HCT116 (cell line): ENCODE data around the gene NFS1. TPM values are rescaled to one million over a fixed set of nuclear protein-coding genes. Genes with fewer than 3 reads are reported as not detected.

Experiments used
- ATAC-seq: fragments of 200-7000 bp; cut with Tn5 transposase; 2 replicates; pipeline ENCODE4 v1.9.1; 2020; ENCODE audit warnings: mild to moderate bottlenecking, moderate library complexity
- BruUV-seq: library from RNA; stranded (reverse); fragments of 400-500 nt; replicated peaks from 2 replicates; lab custom pipeline; 2021; lab: Mats Ljungman, UMichigan
- CTCF ChIA-PET: fragments of 300-600 bp; sonication (Branson Sonifier 250); formaldehyde crosslinking; loops from one replicate; lab custom pipeline; 2021; ENCODE audit warnings: antibody characterized with exemption; lab: Charles Lee
- POLR2A ChIA-PET: fragments of 300-600, 350-600 bp; sonication (Branson Sonifier 250); formaldehyde crosslinking; loops from one replicate; lab custom pipeline; 2021; ENCODE audit warnings: antibody characterized with exemption; lab: Charles Lee
- RAD21 ChIA-PET, 2 experiments: fragments of 300-600 bp; sonication (Branson Sonifier 250); formaldehyde crosslinking; loops; one replicate each; lab custom pipeline; 2023; ENCODE audit warnings: low total read pairs in 2 of 2; ENCODE audit not compliant: uncharacterized antibody in 2 of 2, unreplicated experiment in 2 of 2, low non-redundant PET in 1 of 2; lab: Charles Lee
- DNase-seq: peaks from one replicate; pipeline ENCODE4 v3.0.0-alpha.2; 2010; ENCODE audit warnings: low read depth, low spot score
- H2AFZ ChIP-seq: fragments of 200-600 bp; shearing (Covaris generic), sonication (generic); 2 replicates; pipeline ENCODE4 v1.6.1; 2017; ENCODE audit warnings: low read depth, mixed run types, mixed read lengths, antibody characterized with exemption, low read length; ENCODE audit not compliant: poor library complexity, severe bottlenecking
- H3K27ac ChIP-seq: 2 replicates; pipeline ENCODE4 v1.5.1; 2012; ENCODE audit warnings: low read depth, low read length
- H3K27me3 ChIP-seq: fragments of 200-600 bp; sonication (generic); 2 replicates; pipeline ENCODE4 v1.6.1; 2016; ENCODE audit warnings: mixed run types, low read length, mixed read lengths; ENCODE audit not compliant: insufficient read depth
- H3K36me3 ChIP-seq, 2 experiments: fragments of 200-500 bp in 1 of 2; fragments of 200-600 bp in 1 of 2; sonication (Bioruptor generic) in 1 of 2; sonication (generic) in 1 of 2; 2 replicates each; pipeline versions ENCODE4 v1.5.1 to v1.6.1; 2014 to 2016; ENCODE audit warnings: low read length in 2 of 2, inconsistent platforms in 1 of 2, mixed read lengths in 1 of 2, mixed run types in 1 of 2; ENCODE audit not compliant: insufficient read depth in 2 of 2, control insufficient read depth in 1 of 2
- H3K4me1 ChIP-seq, 2 experiments: fragments of 200-600 bp in 1 of 2; sonication (generic) in 1 of 2; 2 replicates each; pipeline versions ENCODE4 v1.5.1 to v1.6.1; 2012 to 2017; ENCODE audit warnings: low read length in 2 of 2, inconsistent platforms in 1 of 2, mild to moderate bottlenecking in 1 of 2, mixed read lengths in 1 of 2, mixed run types in 1 of 2, moderate library complexity in 1 of 2; ENCODE audit not compliant: insufficient read depth in 2 of 2, control insufficient read depth in 1 of 2
- H3K4me2 ChIP-seq: fragments of 200-600 bp; sonication (generic); 2 replicates; pipeline ENCODE4 v1.6.1; 2017; ENCODE audit warnings: mixed run types, low read length, mixed read lengths
- H3K4me3 ChIP-seq, 2 experiments: fragments of 200-600 bp in 1 of 2; sonication (generic) in 1 of 2; replicated peaks in 1 of 2; 2 replicates each; pipeline ENCODE4 v1.5.1; 2011 to 2016; ENCODE audit warnings: low read length in 2 of 2, control low read depth in 1 of 2, low read depth in 1 of 2, mild to moderate bottlenecking in 1 of 2, mixed read lengths in 1 of 2, mixed run types in 1 of 2
- H3K79me2 ChIP-seq: fragments of 200-600 bp; sonication (generic); 2 replicates; pipeline ENCODE4 v1.6.1; 2017; ENCODE audit warnings: mild to moderate bottlenecking, mixed run types, low read length, moderate library complexity, mixed read lengths; ENCODE audit not compliant: insufficient read depth
- H3K9ac ChIP-seq: fragments of 200-600 bp; sonication (generic); 2 replicates; pipeline ENCODE4 v1.6.1; 2016; ENCODE audit warnings: low read length, mixed read lengths
- H3K9me2 ChIP-seq: fragments of 200-600 bp; sonication (generic), shearing (Covaris generic); 2 replicates; pipeline ENCODE4 v1.6.1; 2017; ENCODE audit warnings: mixed run types, mild to moderate bottlenecking, moderate library complexity; ENCODE audit not compliant: insufficient read depth
- H3K9me3 ChIP-seq, 2 experiments: fragments of 200-500 bp in 1 of 2; fragments of 200-600 bp in 1 of 2; sonication (Bioruptor generic) in 1 of 2; sonication (generic) in 1 of 2; 2 replicates each; pipeline ENCODE4 v1.6.1; 2014 to 2017; ENCODE audit warnings: low read length in 2 of 2, mixed read lengths in 2 of 2, inconsistent platforms in 1 of 2, low read depth in 1 of 2, mild to moderate bottlenecking in 1 of 2, mixed run types in 1 of 2, moderate library complexity in 1 of 2; ENCODE audit not compliant: control insufficient read depth in 1 of 2, insufficient read depth in 1 of 2
- H4K20me1 ChIP-seq: fragments of 200-600 bp; sonication (generic), shearing (Covaris generic); 2 replicates; pipeline ENCODE4 v1.6.1; 2017; ENCODE audit warnings: mixed run types, mild to moderate bottlenecking, moderate library complexity; ENCODE audit not compliant: insufficient read depth
- CBX3 ChIP-seq: IDR thresholded peaks from 2 replicates; pipeline ENCODE4 v1.6.1; 2012; ENCODE audit warnings: low read depth
- CEBPB ChIP-seq: IDR thresholded peaks from 2 replicates; pipeline ENCODE4 v1.6.1; 2012; ENCODE audit warnings: low read depth
- EGR1 ChIP-seq: IDR thresholded peaks from 2 replicates; pipeline ENCODE4 v1.6.1; 2012; ENCODE audit warnings: low read depth
- EZH2 ChIP-seq: fragments of 200-600 bp; sonication (generic); IDR thresholded peaks from 2 replicates; pipeline ENCODE4 v1.6.1; 2017; ENCODE audit warnings: antibody characterized with exemption, mixed run types
- EZH2phosphoT487 ChIP-seq: fragments of 200-600 bp; IDR thresholded peaks from 2 replicates; pipeline ENCODE4 v1.6.1; 2018; ENCODE audit warnings: antibody characterized with exemption, borderline replicate concordance
- FOSL1 ChIP-seq: IDR thresholded peaks from 2 replicates; pipeline ENCODE4 v1.6.1; 2012; ENCODE audit warnings: low read depth
- POLR2A ChIP-seq: IDR thresholded peaks from 2 replicates; pipeline ENCODE4 v1.7.0; 2011; ENCODE audit warnings: borderline replicate concordance; ENCODE audit not compliant: insufficient read depth, insufficient read length; ENCODE audit errors: extremely low read depth
- TCF7L2 ChIP-seq: IDR thresholded peaks from 2 replicates; pipeline ENCODE4 v1.7.0; 2011; ENCODE audit warnings: borderline replicate concordance, inconsistent platforms; ENCODE audit not compliant: insufficient read depth, insufficient read length; ENCODE audit errors: extremely low read depth
- YY1 ChIP-seq: IDR thresholded peaks from 2 replicates; pipeline ENCODE4 v1.6.1; 2011; ENCODE audit warnings: low read length, low read depth, moderate library complexity, mild to moderate bottlenecking; ENCODE audit not compliant: insufficient replicate concordance; ENCODE audit errors: extremely low read depth
- intact Hi-C: fragments of 100-400 bp; cut with micrococcal nuclease; formaldehyde crosslinking; loops from 2 replicates; pipeline ENCODE4 v1.10.0; 2022
- total RNA-seq: library from RNA; stranded (reverse); gene quantifications from one replicate; pipeline ENCODE4 v1.2.1, GENCODE V29; 2021; ENCODE audit not compliant: unreplicated experiment
- TF ChIP-seq, protein P1 (sequence below): IDR thresholded peaks from 2 replicates; pipeline ENCODE4 v1.6.1; 2012; ENCODE audit warnings: low read depth
- TF ChIP-seq, protein P2 (sequence below), 3 experiments: fragments of 200-600 bp in 1 of 3; sonication (generic) in 1 of 3; IDR thresholded peaks in 2 of 3; conservative IDR thresholded peaks in 1 of 3; 2 replicates each; pipeline ENCODE4 v1.5.1; 2012 to 2017; ENCODE audit warnings: low read depth in 2 of 3, low read length in 2 of 3, antibody characterized with exemption in 1 of 3, borderline replicate concordance in 1 of 3, control low read depth in 1 of 3, mild to moderate bottlenecking in 1 of 3, mixed read lengths in 1 of 3, mixed run types in 1 of 3, moderate library complexity in 1 of 3; ENCODE audit not compliant: insufficient read depth in 1 of 3
- TF ChIP-seq, protein P3 (sequence below): IDR thresholded peaks from 2 replicates; pipeline ENCODE4 v1.6.1; 2011; ENCODE audit warnings: mild to moderate bottlenecking, low read length, moderate library complexity; ENCODE audit not compliant: insufficient replicate concordance; ENCODE audit errors: extremely low read depth
- TF ChIP-seq, protein P4 (sequence below): IDR thresholded peaks from 2 replicates; pipeline ENCODE4 v1.6.1; 2012

Gene NFS1
- total RNA-seq, 1 experiment from 2014 or later: 33.9 TPM

DNA sequence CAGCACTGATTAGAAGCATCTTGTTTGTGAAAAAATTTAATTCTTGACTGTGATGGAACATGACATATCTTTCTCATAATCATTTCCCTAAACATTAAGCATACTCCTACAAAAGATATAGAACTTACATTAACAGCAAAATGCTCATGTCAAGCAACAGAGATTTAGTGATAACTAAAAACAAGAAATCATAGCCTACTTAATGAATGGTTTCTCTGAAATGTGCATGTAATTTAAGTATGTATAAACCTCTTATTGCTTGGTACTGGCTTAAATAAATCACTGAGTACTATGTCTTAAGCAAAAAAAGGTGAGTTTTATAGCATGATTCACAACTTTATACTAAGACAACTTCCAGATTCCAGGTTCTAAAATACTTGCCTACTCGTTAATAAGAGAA is 9.3 kb upstream of the NFS1 start:
- Histone ChIP-seq H3K4me3 (no peak overlapping the region), H3K79me2 (peaks cover 93% of the 10 kb centered on the region), H3K9ac (no peak overlapping the region), H2AFZ (no peak overlapping the region), H3K9me3 (no peaks in the 10 kb centered on the region), H3K36me3 (peaks cover 78 to 88% of the 10 kb centered on the region in 2 experiments), H3K27me3 (no peaks in the 10 kb centered on the region), H3K9me2 (no peaks in the 10 kb centered on the region), H4K20me1 (peaks cover 65% of the 10 kb centered on the region), H3K27ac (no peak overlapping the region), H3K4me1 (no peaks in the 10 kb centered on the region), H3K4me2 (no peak overlapping the region)
- ATAC-seq: no peak
- RAD21 ChIA-PET: no interaction called here
- intact Hi-C loops: no loop called here
- BruUV-seq: no TSS peak
- CTCF ChIA-PET: interaction anchor here (1.5 kb wide), 1 partner anchor 239 kb away, joined by 3 read pairs; no protein-coding TSS in a partner anchor
- DNase-seq: no peak
- POLR2A ChIA-PET: no interaction called here
- TF ChIP-seq, protein P1, sequence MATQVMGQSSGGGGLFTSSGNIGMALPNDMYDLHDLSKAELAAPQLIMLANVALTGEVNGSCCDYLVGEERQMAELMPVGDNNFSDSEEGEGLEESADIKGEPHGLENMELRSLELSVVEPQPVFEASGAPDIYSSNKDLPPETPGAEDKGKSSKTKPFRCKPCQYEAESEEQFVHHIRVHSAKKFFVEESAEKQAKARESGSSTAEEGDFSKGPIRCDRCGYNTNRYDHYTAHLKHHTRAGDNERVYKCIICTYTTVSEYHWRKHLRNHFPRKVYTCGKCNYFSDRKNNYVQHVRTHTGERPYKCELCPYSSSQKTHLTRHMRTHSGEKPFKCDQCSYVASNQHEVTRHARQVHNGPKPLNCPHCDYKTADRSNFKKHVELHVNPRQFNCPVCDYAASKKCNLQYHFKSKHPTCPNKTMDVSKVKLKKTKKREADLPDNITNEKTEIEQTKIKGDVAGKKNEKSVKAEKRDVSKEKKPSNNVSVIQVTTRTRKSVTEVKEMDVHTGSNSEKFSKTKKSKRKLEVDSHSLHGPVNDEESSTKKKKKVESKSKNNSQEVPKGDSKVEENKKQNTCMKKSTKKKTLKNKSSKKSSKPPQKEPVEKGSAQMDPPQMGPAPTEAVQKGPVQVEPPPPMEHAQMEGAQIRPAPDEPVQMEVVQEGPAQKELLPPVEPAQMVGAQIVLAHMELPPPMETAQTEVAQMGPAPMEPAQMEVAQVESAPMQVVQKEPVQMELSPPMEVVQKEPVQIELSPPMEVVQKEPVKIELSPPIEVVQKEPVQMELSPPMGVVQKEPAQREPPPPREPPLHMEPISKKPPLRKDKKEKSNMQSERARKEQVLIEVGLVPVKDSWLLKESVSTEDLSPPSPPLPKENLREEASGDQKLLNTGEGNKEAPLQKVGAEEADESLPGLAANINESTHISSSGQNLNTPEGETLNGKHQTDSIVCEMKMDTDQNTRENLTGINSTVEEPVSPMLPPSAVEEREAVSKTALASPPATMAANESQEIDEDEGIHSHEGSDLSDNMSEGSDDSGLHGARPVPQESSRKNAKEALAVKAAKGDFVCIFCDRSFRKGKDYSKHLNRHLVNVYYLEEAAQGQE: no peak
- TF ChIP-seq POLR2A (no peak), EGR1 (no peak), CBX3 (no peak), EZH2phosphoT487 (no peak), CEBPB (no peak), FOSL1 (no peak), TCF7L2 (no peak), EZH2 (no peak), YY1 (no peak)
- TF ChIP-seq, protein P2, sequence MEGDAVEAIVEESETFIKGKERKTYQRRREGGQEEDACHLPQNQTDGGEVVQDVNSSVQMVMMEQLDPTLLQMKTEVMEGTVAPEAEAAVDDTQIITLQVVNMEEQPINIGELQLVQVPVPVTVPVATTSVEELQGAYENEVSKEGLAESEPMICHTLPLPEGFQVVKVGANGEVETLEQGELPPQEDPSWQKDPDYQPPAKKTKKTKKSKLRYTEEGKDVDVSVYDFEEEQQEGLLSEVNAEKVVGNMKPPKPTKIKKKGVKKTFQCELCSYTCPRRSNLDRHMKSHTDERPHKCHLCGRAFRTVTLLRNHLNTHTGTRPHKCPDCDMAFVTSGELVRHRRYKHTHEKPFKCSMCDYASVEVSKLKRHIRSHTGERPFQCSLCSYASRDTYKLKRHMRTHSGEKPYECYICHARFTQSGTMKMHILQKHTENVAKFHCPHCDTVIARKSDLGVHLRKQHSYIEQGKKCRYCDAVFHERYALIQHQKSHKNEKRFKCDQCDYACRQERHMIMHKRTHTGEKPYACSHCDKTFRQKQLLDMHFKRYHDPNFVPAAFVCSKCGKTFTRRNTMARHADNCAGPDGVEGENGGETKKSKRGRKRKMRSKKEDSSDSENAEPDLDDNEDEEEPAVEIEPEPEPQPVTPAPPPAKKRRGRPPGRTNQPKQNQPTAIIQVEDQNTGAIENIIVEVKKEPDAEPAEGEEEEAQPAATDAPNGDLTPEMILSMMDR (IDR thresholded peaks at IDR 0.05 in 2 of 3, conservative IDR thresholded peaks at IDR 0.05 in 1 of 3; ENCODE audit: borderline replicate concordance in 1 of 3, insufficient read depth in 1 of 3, low read depth in 2 of 3, low read length in 2 of 3): no peak
- TF ChIP-seq, protein P3, sequence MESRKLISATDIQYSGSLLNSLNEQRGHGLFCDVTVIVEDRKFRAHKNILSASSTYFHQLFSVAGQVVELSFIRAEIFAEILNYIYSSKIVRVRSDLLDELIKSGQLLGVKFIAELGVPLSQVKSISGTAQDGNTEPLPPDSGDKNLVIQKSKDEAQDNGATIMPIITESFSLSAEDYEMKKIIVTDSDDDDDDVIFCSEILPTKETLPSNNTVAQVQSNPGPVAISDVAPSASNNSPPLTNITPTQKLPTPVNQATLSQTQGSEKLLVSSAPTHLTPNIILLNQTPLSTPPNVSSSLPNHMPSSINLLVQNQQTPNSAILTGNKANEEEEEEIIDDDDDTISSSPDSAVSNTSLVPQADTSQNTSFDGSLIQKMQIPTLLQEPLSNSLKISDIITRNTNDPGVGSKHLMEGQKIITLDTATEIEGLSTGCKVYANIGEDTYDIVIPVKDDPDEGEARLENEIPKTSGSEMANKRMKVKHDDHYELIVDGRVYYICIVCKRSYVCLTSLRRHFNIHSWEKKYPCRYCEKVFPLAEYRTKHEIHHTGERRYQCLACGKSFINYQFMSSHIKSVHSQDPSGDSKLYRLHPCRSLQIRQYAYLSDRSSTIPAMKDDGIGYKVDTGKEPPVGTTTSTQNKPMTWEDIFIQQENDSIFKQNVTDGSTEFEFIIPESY: no peak
- TF ChIP-seq, protein P4, sequence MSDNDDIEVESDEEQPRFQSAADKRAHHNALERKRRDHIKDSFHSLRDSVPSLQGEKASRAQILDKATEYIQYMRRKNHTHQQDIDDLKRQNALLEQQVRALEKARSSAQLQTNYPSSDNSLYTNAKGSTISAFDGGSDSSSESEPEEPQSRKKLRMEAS: no peak
